Mesendoderm (in vitro differentiated cells): ENCODE results near the gene WNT2.
"Not testable (repeated sequence)": the region's sequence is repeated elsewhere in the genome, so short reads cannot be mapped to it uniquely, and the experiment has no call there.

ENCODE experiments used
- DNase-seq: peaks from one replicate; pipeline ENCODE4 v3.0.0; 2013
- H2AK5ac ChIP-seq: 2 replicates; pipeline ENCODE4 v1.6.1; 2013; ENCODE audit warnings: low read length, inconsistent platforms
- H2BK120ac ChIP-seq: 2 replicates; pipeline ENCODE4 v1.6.1; 2013; ENCODE audit warnings: low read depth, mild to moderate bottlenecking, low read length, moderate library complexity, mixed read lengths
- H2BK15ac ChIP-seq: replicated peaks from 2 replicates; pipeline ENCODE4 v1.6.1; 2013; ENCODE audit warnings: low read depth, mild to moderate bottlenecking, moderate library complexity
- H2BK5ac ChIP-seq: 2 replicates; pipeline ENCODE4 v1.6.1; 2013; ENCODE audit warnings: low read length, inconsistent platforms
- H3K18ac ChIP-seq: 2 replicates; pipeline ENCODE4 v1.6.1; 2013; ENCODE audit warnings: mild to moderate bottlenecking, low read length, mixed read lengths
- H3K23ac ChIP-seq: one replicate; pipeline ENCODE4 v1.6.1; 2013; ENCODE audit warnings: low read length
- H3K27ac ChIP-seq: 2 replicates; pipeline ENCODE4 v1.5.1; 2013; ENCODE audit warnings: low read depth, mild to moderate bottlenecking, inconsistent platforms, low read length, moderate library complexity
- H3K27me3 ChIP-seq: 2 replicates; pipeline ENCODE4 v1.6.1; 2013; ENCODE audit warnings: low read length, control low read depth, mild to moderate bottlenecking, inconsistent platforms; ENCODE audit not compliant: insufficient read depth, poor library complexity
- H3K36me3 ChIP-seq: 2 replicates; pipeline ENCODE4 v1.6.1; 2013; ENCODE audit warnings: low read length, inconsistent platforms; ENCODE audit not compliant: control insufficient read depth, insufficient read depth
- H3K4ac ChIP-seq: one replicate; pipeline ENCODE4 v1.6.1; 2013; ENCODE audit warnings: low read depth, mild to moderate bottlenecking, low read length, moderate library complexity
- H3K4me1 ChIP-seq: 2 replicates; pipeline ENCODE4 v1.6.1; 2013; ENCODE audit warnings: low read depth, low read length, inconsistent platforms; ENCODE audit not compliant: control insufficient read depth
- H3K4me2 ChIP-seq: 2 replicates; pipeline ENCODE4 v1.6.1; 2013; ENCODE audit warnings: low read length
- H3K4me3 ChIP-seq: 2 replicates; pipeline ENCODE4 v1.5.1; 2013; ENCODE audit warnings: mild to moderate bottlenecking, low read length
- H3K56ac ChIP-seq: one replicate; pipeline ENCODE4 v1.6.1; 2013; ENCODE audit warnings: low read length
- H3K79me1 ChIP-seq: 2 replicates; pipeline ENCODE4 v1.6.1; 2013; ENCODE audit warnings: low read length, inconsistent platforms
- H3K79me2 ChIP-seq: 2 replicates; pipeline ENCODE4 v1.6.1; 2013; ENCODE audit warnings: mild to moderate bottlenecking, low read length; ENCODE audit not compliant: control insufficient read depth, insufficient read depth
- H3K9ac ChIP-seq: 2 replicates; pipeline ENCODE4 v1.6.1; 2013; ENCODE audit warnings: low read length, inconsistent platforms
- H4K5ac ChIP-seq: one replicate; pipeline ENCODE4 v1.6.1; 2013; ENCODE audit warnings: low read length
- H4K8ac ChIP-seq: one replicate; pipeline ENCODE4 v1.6.1; 2013; ENCODE audit warnings: low read depth, mild to moderate bottlenecking, control low read depth, low read length, moderate library complexity
- WGBS: extraction: QIAGEN DNeasy Blood & Tissue Kit; methylation state at CpG from one replicate; pipeline ENCODE4 v1.1.7; 2013; ENCODE audit warnings: low lambda C conversion rate, missing lambda C conversion rate; ENCODE audit not compliant: insufficient coverage; ENCODE audit errors: extremely low coverage; 5-methylcytosine and 5-hydroxymethylcytosine counted together

Gene WNT2

DNA sequence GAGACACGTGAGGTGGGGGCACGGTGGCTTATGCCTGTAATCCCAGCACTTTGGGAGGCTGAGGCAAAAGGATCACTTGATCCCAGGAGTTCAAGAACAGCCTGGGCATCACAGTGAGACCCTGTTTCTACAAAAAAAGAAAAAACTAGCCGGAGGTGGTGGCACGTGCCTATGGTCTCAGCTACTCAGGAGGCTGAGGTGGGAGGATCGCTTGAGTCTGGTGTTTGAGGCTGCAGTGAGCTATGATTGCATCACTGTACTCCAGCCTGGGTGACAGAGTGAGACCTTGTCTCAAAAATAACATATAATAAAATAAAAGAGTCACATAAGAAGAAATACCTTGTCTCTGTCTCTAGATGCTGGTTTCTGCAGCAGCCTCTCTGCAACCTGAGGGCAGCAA, 22.4 kb downstream of the WNT2 start:
- not testable (repeated sequence) for H3K36me3 ChIP-seq, H4K8ac ChIP-seq, H3K18ac ChIP-seq, H3K23ac ChIP-seq, H2BK5ac ChIP-seq, H3K4ac ChIP-seq, H3K4me1 ChIP-seq, H3K4me2 ChIP-seq, H3K27me3 ChIP-seq, H2AK5ac ChIP-seq, H3K4me3 ChIP-seq, H3K56ac ChIP-seq, H3K9ac ChIP-seq, H2BK120ac ChIP-seq, H3K27ac ChIP-seq, H4K5ac ChIP-seq, H3K79me1 ChIP-seq, H3K79me2 ChIP-seq, DNase-seq, H2BK15ac ChIP-seq
- WGBS: no CpG with 5 or more reads among the region's 5 CpGs

DNA sequence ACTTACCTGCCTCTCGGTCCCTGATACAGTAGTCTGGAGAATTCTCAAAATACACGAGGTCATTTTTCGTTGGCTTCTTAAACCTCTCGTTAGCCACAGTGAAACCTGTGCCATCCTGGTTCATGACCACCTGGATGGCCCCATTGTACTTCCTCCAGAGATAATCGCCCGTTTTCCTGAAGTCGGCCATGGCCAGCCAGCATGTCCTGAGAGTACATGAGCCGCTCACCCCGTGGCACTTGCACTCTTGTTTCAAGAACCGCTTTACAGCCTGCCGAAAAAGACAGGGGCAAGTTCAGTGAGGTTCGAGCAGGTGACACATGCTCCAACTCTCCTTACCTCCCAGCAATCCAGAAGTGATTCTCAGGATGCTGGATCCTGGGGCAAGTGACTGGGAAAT, 25.3 kb downstream of the WNT2 start:
- H2BK5ac ChIP-seq: no peak overlapping the region
- H4K5ac ChIP-seq: no peak overlapping the region
- H3K79me1 ChIP-seq: no peaks in the 10 kb centered on the region
- no peak overlapping the region for H3K9ac ChIP-seq
- no peak overlapping the region for H2AK5ac ChIP-seq
- no peaks in the 10 kb centered on the region for H3K27me3 ChIP-seq
- H3K36me3 ChIP-seq: no peaks in the 10 kb centered on the region
- H3K79me2 ChIP-seq: no peaks in the 10 kb centered on the region
- H3K4ac ChIP-seq: no peak overlapping the region
- no peak overlapping the region for H4K8ac ChIP-seq
- no peak overlapping the region for H3K56ac ChIP-seq
- no CpG with 5 or more reads among the region's 12 CpGs for WGBS
- no peak for DNase-seq
- no peak overlapping the region for H2BK120ac ChIP-seq
- no peak overlapping the region for H3K23ac ChIP-seq
- H3K4me2 ChIP-seq: no peak overlapping the region
- H3K4me1 ChIP-seq: no peaks in the 10 kb centered on the region
- no peak overlapping the region for H3K27ac ChIP-seq
- H2BK15ac ChIP-seq: no peak overlapping the region
- no peak overlapping the region for H3K4me3 ChIP-seq
- H3K18ac ChIP-seq: no peak overlapping the region

DNA sequence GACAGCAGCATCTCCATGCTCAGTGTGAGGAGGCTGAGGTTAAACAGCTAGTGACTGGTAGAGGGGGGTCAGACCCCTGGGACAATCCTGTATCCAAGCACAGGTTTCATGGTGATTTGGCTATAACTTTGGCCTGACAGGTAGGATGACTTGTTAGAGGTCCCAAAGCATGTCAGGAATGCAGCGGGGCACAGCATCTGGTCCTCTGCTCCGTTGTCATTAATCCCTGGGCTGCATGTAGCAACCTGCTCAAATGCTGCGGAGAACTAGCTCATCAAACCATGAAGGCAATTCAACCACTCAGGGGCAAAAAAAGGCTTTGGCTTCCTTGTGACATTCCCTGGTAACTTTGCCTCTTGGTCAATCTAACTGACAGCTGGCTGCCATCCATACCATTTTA, 26.8 kb downstream of the WNT2 start:
- H3K18ac ChIP-seq: no peak overlapping the region
- no CpG with 5 or more reads among the region's 3 CpGs for WGBS
- peak; percentile 24 for DNase-seq

DNA sequence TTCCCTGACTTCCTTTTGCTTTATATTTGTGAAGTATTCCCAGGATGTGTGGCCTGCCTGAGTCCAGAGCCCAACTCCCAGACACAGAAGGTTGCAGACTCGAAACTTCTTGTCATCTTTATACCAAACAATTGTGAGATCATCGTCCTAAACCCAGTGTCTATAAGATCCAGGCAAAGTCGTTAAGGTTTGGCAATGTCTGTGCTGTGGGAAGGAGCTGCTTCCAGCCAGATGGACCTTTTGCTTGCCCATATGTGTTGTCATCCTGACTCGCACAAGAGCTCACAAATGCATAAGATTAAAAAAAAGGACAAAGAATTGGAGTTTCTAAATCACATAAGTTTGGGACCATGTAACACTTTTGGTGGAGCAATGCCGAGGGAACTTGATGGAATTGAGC, 37.0 kb downstream of the WNT2 start:
- no peak overlapping the region for H3K4me2 ChIP-seq
- H3K79me2 ChIP-seq: no peaks in the 10 kb centered on the region
- no peaks in the 10 kb centered on the region for H3K36me3 ChIP-seq
- H3K27ac ChIP-seq: no peak overlapping the region
- DNase-seq: no peak
- no peak overlapping the region for H4K5ac ChIP-seq
- no CpG with 5 or more reads among the region's 5 CpGs for WGBS
- no peak overlapping the region for H3K23ac ChIP-seq
- H3K79me1 ChIP-seq: no peaks in the 10 kb centered on the region
- H4K8ac ChIP-seq: no peak overlapping the region
- no peaks in the 10 kb centered on the region for H3K27me3 ChIP-seq
- H2AK5ac ChIP-seq: no peak overlapping the region
- H3K4me1 ChIP-seq: no peaks in the 10 kb centered on the region
- no peak overlapping the region for H3K4ac ChIP-seq
- no peak overlapping the region for H2BK15ac ChIP-seq
- no peak overlapping the region for H3K4me3 ChIP-seq
- no peak overlapping the region for H3K56ac ChIP-seq
- H2BK120ac ChIP-seq: no peak overlapping the region
- H2BK5ac ChIP-seq: no peak overlapping the region
- no peak overlapping the region for H3K18ac ChIP-seq
- no peak overlapping the region for H3K9ac ChIP-seq

More for the DNA sequence above, 26.8 kb downstream of the WNT2 start:
- Histone ChIP-seq H3K4me2 (no peak overlapping the region), H4K8ac (no peak overlapping the region), H3K4me3 (no peak overlapping the region), H3K4me1 (no peaks in the 10 kb centered on the region), H2BK15ac (no peak overlapping the region), H2AK5ac (no peak overlapping the region), H2BK120ac (no peak overlapping the region), H4K5ac (no peak overlapping the region), H3K9ac (no peak overlapping the region), H3K4ac (no peak overlapping the region), H3K27ac (no peak overlapping the region), H3K79me1 (no peaks in the 10 kb centered on the region), H3K36me3 (no peaks in the 10 kb centered on the region), H3K23ac (no peak overlapping the region), H2BK5ac (no peak overlapping the region), H3K79me2 (no peaks in the 10 kb centered on the region), H3K56ac (no peak overlapping the region), H3K27me3 (no peaks in the 10 kb centered on the region)

DNA sequence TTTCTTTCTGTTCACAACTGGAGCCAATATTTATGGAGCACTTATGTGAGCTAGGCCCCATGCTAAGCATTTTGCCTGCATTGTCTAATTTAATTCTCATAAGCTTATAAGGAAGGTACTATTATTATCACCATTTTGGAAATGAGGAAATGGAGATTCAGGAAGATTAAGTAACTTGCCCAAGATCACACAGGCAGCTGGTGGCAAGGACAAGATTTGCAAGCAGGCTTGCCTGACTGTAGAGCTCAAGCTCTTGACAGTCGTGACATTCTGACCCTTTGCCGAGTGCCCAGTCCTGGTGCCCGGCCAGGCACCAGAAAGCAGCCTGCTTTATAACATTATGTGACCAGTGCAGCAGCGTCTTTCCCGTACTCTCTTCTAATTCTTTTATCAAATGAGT, 38.2 kb downstream of the WNT2 start:
- Histone ChIP-seq H3K18ac (no peak overlapping the region), H3K36me3 (no peaks in the 10 kb centered on the region), H3K27ac (no peak overlapping the region), H3K4me3 (no peak overlapping the region), H3K4me2 (no peak overlapping the region), H4K5ac (no peak overlapping the region), H3K23ac (no peak overlapping the region), H3K79me2 (no peaks in the 10 kb centered on the region), H3K4me1 (no peaks in the 10 kb centered on the region), H4K8ac (no peak overlapping the region), H3K9ac (no peak overlapping the region), H3K56ac (no peak overlapping the region), H2BK15ac (no peak overlapping the region), H2BK5ac (no peak overlapping the region), H2AK5ac (no peak overlapping the region), H3K79me1 (no peaks in the 10 kb centered on the region), H3K4ac (no peak overlapping the region), H2BK120ac (no peak overlapping the region), H3K27me3 (no peaks in the 10 kb centered on the region)
- DNase-seq: no peak
- WGBS: no CpG with 5 or more reads among the region's 5 CpGs

DNA sequence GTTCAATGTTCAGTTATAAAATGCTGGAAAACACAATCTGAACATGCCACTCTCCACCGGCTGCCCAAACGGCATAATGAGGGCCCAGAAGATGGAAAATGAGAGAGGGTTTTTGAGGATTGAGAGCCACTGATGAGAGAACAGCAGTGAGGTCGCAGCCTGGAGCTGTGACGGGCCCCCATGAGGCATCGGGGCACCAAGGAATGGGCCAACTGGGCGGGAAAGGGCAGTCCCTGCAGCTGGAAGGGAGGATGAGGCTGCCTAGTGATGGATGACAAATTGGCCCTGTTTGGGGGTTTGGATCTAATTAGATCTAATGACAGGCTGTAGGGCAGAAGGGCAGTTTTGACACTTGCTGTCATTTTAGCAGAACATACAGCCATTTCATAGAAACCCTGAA, 39.1 kb downstream of the WNT2 start:
- H2BK5ac ChIP-seq: no peak overlapping the region
- H3K79me1 ChIP-seq: no peaks in the 10 kb centered on the region
- no peak overlapping the region for H3K4me2 ChIP-seq
- H3K27ac ChIP-seq: no peak overlapping the region
- no peak overlapping the region for H3K9ac ChIP-seq
- H2AK5ac ChIP-seq: no peak overlapping the region
- H3K56ac ChIP-seq: no peak overlapping the region
- no peak overlapping the region for H3K4ac ChIP-seq
- no peak overlapping the region for H2BK15ac ChIP-seq
- no peaks in the 10 kb centered on the region for H3K4me1 ChIP-seq
- no peak for DNase-seq
- WGBS: no CpG with 5 or more reads among the region's 6 CpGs
- H4K8ac ChIP-seq: no peak overlapping the region
- H4K5ac ChIP-seq: no peak overlapping the region
- no peaks in the 10 kb centered on the region for H3K36me3 ChIP-seq
- H3K23ac ChIP-seq: no peak overlapping the region
- H3K4me3 ChIP-seq: no peak overlapping the region
- no peaks in the 10 kb centered on the region for H3K27me3 ChIP-seq
- no peak overlapping the region for H2BK120ac ChIP-seq
- H3K18ac ChIP-seq: no peak overlapping the region
- no peaks in the 10 kb centered on the region for H3K79me2 ChIP-seq
